ENCODE measurements around the gene TYR.
"Not testable (repeated sequence)": the region's sequence is repeated elsewhere in the genome, so short reads cannot be mapped to it uniquely, and the experiment has no call there.

TYR gene

GRCh38 chr11:89177691-89178231, at the start of gene TYR:
TSS of gene TYR (plus strand) at chr11:89177875. CDS start at chr11:89177954, 79 bp downstream.
- DNase-seq = no peak

GRCh38 chr11:89136606-89137005, 41.1 kb upstream of the TYR start:
- DNase-seq = no peak

- no peak for DNase-seq
These were observed 30.4 kb upstream of the TYR start for GRCh38 chr11:89147229-89147628.

- DNase-seq = no peak
These were observed 17.7 kb upstream of the TYR start for GRCh38 chr11:89159974-89160373.

GRCh38 chr11:89161949-89162348, 15.7 kb upstream of the TYR start:
- no peak for DNase-seq

GRCh38 chr11:89163686-89164085, 14.0 kb upstream of the TYR start:
- no peak for DNase-seq

- DNase-seq = no peak
These were observed 9.3 kb upstream of the TYR start for GRCh38 chr11:89168396-89168795.

- DNase-seq = no peak
These were observed 1.9 kb upstream of the TYR start for GRCh38 chr11:89175796-89176195.

GRCh38 chr11:89176938-89177337, 737 bp upstream of the TYR start:
- no peak for DNase-seq

- no peak for DNase-seq
These were observed 3.4 kb downstream of the TYR start for GRCh38 chr11:89181111-89181510.

GRCh38 chr11:89182773-89183518, 5.3 kb downstream of the TYR start:
- DNase-seq = no peak

- DNase-seq = no peak
These were observed 6.3 kb downstream of the TYR start for GRCh38 chr11:89184021-89184420.

GRCh38 chr11:89189776-89190175, 12.1 kb downstream of the TYR start:
- DNase-seq = no peak

- no peak for DNase-seq
These were observed 23.5 kb downstream of the TYR start for GRCh38 chr11:89201138-89201537.

- DNase-seq = no peak
These were observed 26.1 kb downstream of the TYR start for GRCh38 chr11:89203814-89204213.

GRCh38 chr11:89205378-89205777, 27.7 kb downstream of the TYR start:
- DNase-seq = no peak

- DNase-seq = no peak
These were observed 43.1 kb downstream of the TYR start for GRCh38 chr11:89220684-89221339.

GRCh38 chr11:89235083-89235482, 57.4 kb downstream of the TYR start:
- DNase-seq = no peak

- DNase-seq = no peak
These were observed 58.3 kb downstream of the TYR start for GRCh38 chr11:89235976-89236375.

GRCh38 chr11:89247007-89247406, 69.3 kb downstream of the TYR start:
- not testable (repeated sequence) for DNase-seq

- DNase-seq = no peak
These were observed 71.5 kb downstream of the TYR start for GRCh38 chr11:89249196-89249595.

GRCh38 chr11:89261483-89261882, 83.8 kb downstream of the TYR start:
- DNase-seq = not testable (repeated sequence)

GRCh38 chr11:89267660-89268302, 90.1 kb downstream of the TYR start:
- no peak for DNase-seq
